ENCODE measurements around the gene PSMC5. TPM values are rescaled to one million over a fixed set of nuclear protein-coding genes. Genes with fewer than 3 reads are reported as not detected.

The PSMC5 gene
- total RNA-seq, 1 donor from 2014 or later, result 77.1 TPM

DNA sequence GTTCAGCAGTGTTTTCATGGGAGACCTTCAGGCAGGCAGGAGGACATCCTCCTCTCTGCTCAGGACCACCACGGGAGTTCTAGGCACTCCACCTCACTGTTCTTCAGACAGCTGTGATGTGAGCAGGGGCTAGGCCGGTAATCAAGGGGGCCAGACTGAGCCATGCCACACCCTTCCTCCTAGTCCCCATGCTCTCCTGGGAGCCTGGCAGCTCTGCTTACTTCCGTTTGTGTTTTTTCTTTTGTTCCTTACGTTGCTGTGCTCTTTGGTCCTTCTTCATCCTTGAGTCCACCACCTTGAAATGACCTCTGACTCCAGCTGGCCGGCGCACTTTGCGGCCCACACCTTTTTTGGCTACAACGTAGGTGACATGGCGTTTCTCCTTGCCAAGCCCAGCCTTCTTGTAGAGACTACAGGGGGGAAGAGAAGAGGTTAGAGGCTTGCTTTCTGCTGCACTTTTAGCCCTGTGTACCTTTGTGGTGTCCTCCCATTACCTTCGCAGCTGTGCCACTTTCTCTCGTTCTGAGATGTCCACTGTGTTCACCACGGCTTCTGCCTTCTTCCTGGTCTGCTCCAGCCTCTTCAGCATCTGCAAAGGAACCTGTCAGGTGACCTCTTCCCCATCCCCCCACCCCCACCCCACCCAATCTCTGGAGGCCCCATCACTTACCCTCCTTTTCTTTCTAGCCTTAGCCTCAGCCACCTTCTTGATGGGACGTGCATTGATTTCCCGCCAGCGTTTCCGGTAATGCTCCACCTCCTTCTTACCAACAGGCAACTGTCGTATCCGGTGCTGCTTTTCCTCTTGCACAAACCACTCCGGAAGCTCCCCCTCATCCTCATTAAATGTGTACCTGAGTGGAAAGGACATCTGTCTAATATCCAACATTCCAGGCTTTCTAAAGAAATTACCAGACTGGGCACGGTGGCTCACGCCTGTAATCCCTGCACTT, 7.4 kb upstream of the PSMC5 start:
- ATAC-seq (peak; percentile 26), DNase-seq (ENCODE audit: low spot score) (no peak)
- intact Hi-C loops (cut with DNase I), result no loop called here

DNA sequence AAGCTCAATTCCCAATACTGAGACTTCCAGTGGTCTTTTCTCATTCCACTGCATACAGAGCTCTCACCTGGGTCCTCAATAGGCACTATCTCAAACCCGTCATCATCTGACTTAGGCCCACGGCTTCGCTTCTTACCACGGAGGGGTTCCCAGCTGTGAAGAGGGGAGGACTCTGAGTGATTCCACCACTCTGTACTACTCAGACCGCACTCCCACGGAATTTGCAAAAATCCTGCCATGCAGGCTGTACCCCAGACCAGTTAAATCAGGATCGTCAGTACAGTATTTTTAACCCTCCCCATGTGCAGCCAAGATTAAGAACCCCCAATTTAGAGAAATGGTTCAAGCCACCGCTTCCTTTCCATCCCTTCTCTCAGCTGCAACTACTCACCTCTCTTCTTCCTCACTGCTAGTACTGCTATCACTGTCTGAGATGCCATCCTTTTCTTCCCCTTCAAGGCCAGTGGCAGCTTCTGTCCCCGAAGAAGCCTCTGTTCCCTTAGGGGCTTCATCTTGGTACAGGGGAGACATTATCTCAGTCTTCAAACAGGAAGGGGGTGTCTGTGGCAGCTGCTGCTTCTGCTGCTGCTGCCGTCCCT, 6.2 kb upstream of the PSMC5 start:
- DNase-seq (ENCODE audit: low spot score), result no peak
- ATAC-seq, result no peak
- intact Hi-C loops (cut with DNase I), result no loop called here

DNA sequence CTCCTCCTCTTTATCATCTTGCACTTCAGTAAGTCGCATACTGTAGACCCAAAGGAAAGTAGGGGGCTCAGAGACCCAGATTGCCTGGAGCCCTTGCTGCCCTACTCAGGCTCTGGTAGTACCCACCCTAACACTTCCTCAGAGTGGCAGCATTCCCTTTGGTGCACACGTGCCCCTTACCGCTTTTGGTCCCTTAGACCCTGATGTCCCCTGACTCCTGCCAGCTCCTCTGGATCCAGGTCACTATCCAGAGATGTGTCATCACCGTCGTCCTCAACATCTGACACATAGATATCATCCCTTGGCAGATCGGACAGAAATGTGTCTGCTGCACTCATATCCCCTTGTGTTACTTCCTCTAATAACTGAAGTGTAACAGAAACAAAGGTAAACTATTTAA, 5.4 kb upstream of the PSMC5 start:
- intact Hi-C loops (cut with DNase I), result no loop called here
- DNase-seq (ENCODE audit: low spot score) (no peak), ATAC-seq (no peak)

DNA sequence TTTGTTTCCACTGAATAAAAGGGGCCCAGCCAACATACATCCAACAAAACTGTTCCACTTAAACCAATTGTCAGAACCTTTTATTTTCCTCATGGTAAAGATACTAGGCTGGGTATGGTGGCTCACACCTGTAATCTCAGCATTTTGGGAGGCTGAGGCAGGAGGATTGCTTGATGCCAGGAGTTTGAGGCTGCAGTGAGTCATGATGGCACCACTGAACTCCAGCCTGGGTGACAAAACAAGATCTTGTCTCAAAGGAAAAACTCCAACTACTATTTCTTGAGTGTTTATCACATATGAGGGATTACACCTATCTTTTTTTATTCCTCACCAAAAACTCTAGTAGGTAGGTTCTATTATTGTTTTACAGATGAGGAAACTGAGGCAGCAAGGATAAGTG, 4.7 kb upstream of the PSMC5 start:
- DNase-seq (ENCODE audit: low spot score) (no peak), ATAC-seq (no peak)
- intact Hi-C loops (cut with DNase I), result no loop called here

DNA sequence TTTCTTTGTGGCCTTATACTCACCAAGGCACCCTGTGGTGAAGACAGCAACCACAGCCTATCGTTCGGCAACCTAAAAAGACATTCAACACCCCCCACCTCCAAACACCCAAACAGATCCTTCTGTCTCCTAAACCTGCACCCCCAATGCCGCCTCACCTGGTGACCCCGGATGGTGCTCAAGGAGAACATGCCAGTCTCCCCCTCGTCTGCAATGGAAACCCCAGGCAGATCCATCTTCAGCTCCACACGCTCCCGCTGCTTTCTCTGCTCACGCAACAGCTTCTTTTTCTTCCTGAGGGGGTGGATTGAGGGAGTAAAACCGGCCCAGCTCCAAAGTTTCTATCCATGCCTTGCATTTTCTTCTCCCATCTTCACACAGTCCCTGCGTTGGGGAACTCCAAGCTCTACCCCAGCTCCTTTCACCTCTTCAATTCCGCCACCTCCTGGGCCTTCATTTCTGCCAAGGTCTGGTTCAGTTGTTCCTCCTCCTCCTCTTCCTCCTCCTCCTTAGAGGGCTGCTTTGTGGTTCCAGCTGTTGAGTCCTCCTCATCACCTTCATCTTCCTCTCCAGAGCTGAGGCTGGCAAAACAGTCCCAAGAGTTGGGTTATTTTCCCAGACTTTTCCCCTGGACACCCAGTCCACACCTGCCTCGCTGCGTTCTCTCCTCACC, 3.4 kb upstream of the PSMC5 start:
- intact Hi-C loops (cut with DNase I), result no loop called here
- no peak for DNase-seq (ENCODE audit: low spot score)
- ATAC-seq, result no peak

DNA sequence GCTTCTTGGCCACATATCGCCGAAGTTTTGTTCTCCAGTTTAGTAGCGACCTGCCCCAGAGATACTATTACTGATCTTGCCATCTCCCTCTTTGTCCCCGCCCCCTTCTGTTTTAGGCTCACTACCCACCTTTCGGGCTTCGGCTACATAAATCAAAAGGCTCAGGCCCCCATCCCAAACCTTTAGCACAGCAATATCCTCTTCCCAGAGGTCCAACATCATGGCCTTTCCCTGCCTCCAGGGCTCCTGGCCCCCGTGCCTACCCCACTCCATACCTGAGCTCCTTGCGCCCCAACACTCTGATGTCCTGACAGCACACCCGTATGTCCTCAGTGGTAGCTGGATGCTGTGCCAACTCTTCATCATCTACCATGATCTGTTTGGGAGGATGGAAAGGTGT, 2.9 kb upstream of the PSMC5 start:
- ATAC-seq, result no peak
- intact Hi-C loops (cut with DNase I), result no loop called here

DNA sequence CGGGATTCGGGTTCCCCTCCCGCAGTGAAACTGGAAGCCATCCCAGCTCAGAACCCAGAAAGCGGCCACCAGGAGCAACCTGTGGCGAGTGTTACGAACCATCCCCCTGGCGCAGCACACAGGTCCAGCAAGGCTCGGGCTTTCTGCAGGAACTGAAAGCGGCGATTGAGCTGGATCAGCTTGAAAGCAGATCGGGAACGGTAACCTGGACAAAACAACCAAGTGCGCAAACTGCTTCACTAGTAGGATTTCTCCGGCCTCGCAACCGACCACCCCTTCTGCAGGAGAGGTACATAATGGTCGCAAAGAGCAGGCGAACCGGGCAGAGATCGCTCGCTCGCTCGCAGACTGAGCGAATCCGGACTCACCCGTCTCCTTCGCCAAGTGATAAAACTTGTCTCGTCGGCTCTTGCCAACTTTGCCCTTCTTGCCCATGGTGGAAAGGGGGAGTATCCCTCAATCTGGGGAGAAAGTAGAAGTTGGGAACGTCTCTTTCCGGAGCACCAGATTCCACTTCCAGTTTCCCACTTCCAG, 696 bp upstream of the PSMC5 start:
- ATAC-seq (peak; percentile 8), DNase-seq (ENCODE audit: low spot score) (no peak)
- intact Hi-C loops (cut with DNase I), result no loop called here

More for the DNA sequence above, 2.9 kb upstream of the PSMC5 start:
- DNase-seq (ENCODE audit: low spot score), result no peak

DNA sequence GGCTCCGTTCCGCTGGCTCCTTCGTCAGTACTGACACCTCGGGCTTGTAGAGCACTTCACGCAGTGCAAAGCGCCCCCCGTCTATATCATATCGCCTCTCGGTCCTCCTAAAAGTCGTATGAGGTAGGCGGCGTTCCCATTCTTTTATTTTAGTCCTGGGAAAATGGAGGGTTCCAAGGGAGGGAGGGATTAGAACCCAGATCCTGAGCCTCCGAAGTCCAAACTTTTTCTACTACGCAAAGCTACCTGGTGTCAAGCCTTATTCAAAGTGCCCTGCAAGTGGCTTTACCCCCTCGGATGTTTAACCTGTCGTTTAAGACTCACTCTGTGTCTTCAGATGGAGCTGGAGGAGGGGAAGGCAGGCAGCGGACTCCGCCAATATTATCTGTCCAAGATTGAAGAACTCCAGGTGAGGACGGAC, 580 bp downstream of the PSMC5 start:
- DNase-seq (ENCODE audit: low spot score), result no peak
- intact Hi-C loops (cut with DNase I), result no loop called here
- no peak for ATAC-seq

DNA sequence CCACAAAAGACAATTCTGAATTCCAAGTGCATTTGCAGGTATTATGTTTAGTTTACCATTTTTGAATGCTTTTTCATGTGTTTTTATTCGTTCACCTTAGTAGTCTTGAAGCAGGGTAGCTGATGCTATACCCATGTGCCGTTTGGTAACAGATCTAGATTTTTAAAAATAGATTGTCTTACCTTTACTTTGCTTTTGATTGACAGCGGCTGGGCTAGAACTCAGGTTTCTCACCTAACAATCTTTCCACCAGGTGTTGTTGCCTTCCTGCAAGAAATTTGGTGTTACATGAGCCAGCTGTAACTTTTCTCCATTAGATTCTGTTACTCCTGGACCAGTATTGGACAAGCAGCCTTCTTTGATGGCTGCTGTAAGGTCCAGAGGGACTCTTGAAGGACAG, 1.7 kb downstream of the PSMC5 start:
- intact Hi-C loops (cut with DNase I), result no loop called here
- DNase-seq (ENCODE audit: low spot score), result no peak
- ATAC-seq, result no peak

DNA sequence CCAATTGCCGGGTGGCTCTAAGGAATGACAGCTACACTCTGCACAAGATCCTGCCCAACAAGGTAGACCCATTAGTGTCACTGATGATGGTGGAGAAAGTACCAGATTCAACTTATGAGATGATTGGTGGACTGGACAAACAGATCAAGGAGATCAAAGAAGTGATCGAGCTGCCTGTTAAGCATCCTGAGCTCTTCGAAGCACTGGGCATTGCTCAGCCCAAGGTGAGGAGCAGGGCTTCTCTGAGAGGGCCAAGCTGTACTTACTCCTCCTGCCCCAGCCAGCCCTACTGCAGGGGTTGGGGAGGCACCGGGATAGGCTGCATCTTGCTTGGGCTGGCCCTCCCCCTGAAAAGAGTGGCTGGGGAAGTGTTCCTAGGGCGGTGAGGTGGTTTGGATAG, 3.0 kb downstream of the PSMC5 start:
- intact Hi-C loops (cut with DNase I), result no loop called here
- ATAC-seq, result no peak
- DNase-seq (ENCODE audit: low spot score), result no peak

DNA sequence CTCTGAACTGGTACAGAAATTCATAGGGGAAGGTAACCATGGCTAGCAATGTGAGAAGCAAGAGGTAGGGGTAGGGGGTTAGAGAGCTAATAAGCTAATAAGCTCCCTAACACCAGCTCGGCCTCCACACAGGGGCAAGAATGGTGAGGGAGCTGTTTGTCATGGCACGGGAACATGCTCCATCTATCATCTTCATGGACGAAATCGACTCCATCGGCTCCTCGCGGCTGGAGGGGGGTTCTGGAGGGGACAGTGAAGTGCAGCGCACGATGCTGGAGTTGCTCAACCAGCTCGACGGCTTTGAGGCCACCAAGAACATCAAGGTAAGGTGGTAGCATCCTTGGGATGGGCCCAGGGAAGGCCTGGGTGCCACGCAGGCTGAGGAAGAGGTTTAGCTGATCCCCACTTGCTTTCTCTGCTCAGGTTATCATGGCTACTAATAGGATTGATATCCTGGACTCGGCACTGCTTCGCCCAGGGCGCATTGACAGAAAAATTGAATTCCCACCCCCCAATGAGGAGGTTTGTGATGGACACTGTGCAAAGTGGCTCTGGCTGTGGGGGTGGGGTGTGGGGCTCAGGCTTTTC, 3.8 kb downstream of the PSMC5 start:
- ATAC-seq (no peak), DNase-seq (ENCODE audit: low spot score) (no peak)
- intact Hi-C loops (cut with DNase I), result no loop called here

DNA sequence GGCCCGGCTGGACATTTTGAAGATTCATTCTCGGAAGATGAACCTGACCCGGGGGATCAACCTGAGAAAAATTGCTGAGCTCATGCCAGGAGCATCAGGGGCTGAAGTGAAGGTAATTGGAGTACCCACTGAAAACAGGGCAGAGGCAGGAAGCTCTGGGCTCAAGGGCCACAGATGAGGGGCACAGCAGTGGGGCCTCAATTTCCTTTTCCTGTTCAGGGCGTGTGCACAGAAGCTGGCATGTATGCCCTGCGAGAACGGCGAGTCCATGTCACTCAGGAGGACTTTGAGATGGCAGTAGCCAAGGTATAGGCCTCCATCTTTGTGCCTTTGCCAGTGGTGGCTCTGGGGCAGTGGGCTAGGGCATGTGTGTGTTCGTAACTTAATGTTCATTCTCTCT, 4.3 kb downstream of the PSMC5 start:
- ATAC-seq, result no peak

DNA sequence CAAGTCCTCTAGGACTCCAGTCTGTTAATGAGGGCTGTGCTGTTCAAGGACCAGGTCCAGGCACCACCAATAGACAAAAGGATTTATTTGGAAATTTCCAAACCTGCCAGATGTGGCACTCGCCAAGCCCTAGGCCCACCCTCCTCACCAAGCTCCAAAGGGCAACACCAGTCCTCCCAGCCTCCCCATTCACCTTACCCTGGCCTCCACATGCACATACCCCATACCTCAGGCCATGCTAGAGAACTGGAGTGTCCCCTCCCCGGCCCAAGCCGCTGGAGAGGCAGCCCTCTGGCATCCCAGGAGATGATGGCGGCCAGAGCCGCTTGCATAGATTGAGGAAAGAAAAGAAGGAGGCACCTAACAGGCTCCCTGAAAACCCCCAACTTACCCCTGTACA, 4.8 kb downstream of the PSMC5 start:
- intact Hi-C loops (cut with DNase I), result no loop called here
- no peak for ATAC-seq
- no peak for DNase-seq (ENCODE audit: low spot score)

More for the DNA sequence above, 4.3 kb downstream of the PSMC5 start:
- no peak for DNase-seq (ENCODE audit: low spot score)
- intact Hi-C loops (cut with DNase I), result no loop called here

DNA sequence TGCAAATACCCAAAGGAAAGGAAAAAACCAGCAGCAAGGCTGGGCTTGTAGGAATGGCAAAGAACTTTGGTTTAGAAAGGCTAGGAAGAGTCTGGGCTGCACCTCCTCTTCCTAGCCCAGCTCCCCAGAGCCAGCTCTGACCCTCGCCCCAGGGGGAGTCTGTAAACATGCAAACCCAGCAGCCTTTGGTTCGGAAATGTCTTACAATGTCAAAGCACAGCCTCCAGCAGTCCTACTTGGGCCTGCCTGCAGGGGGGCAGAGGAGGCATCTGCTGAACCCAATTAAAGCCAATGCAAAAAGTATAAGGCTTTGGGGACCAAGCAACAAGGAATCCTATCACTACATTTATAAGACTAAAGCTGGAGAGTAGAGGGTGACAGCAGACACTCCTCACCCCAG, 5.2 kb downstream of the PSMC5 start:
- DNase-seq (ENCODE audit: low spot score) (no peak), ATAC-seq (no peak)
- intact Hi-C loops (cut with DNase I), result no loop called here

DNA sequence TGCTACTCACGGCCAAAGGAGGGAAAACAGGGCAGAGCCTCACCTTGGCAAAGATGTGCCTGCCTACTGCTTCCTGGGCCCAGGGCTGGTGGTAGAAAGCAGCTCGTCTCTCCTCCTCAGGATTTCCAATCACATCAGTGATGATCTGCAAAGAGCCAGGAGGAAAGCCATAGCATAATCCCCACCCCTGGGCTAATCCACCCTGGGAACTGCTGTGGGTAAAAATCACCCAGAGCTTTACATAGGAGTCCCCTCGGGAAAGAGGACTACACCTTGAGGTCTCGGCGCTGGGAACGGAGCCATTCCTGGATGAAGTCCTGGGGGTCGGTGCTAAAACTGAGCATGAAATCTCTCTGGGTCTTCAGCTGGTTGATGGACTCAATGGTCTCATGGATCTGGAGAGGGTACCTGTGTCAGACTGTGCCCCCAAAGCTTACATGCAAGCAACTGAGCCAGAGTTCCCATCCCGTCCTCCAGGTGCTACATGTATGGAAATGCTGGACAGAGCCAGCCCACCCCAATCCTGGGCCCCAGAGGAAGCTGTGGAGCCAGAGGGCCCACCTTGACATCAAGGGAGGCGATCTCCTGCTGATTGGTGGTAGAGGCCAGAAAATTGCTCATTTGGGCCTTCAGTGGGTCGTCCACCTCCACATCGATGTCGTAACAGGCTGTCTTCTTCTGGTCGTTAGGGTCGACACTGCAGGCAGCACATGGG, 6.0 kb downstream of the PSMC5 start:
- intact Hi-C loops (cut with DNase I), result no loop called here
- DNase-seq (ENCODE audit: low spot score), result no peak
- ATAC-seq, result no peak

DNA sequence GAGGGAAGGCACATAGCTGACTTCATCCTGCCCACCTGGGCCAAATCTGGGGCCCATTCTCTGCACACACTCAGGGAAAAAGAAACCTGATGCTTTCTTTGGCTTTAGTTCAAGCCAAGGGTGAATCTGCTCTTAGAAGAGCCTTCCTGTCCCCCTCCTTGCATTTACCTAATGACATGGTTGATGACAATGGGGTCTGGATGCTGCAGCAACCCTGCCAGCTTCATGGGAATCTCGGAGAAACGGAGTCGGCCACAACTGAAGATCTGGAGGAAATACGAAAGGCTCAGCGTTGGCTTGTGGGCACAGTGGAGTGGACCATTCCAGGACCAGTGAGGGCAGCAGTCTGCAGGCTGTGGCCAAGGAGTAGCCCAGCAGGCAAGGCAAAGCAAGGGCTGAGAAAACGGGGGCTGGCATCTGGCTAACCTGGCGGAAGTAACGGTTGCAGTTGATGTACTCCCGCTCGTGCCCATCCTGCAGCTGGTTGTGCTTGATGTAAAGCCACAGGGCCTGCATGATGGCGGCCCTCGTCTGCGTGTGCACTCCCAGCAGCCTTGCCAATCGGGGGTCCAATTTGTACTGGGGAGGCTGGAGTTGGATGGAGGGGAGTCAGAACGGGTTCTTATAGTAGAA, 6.6 kb downstream of the PSMC5 start:
- ATAC-seq (no peak), DNase-seq (ENCODE audit: low spot score) (no peak)
- intact Hi-C loops (cut with DNase I), result no loop called here

DNA sequence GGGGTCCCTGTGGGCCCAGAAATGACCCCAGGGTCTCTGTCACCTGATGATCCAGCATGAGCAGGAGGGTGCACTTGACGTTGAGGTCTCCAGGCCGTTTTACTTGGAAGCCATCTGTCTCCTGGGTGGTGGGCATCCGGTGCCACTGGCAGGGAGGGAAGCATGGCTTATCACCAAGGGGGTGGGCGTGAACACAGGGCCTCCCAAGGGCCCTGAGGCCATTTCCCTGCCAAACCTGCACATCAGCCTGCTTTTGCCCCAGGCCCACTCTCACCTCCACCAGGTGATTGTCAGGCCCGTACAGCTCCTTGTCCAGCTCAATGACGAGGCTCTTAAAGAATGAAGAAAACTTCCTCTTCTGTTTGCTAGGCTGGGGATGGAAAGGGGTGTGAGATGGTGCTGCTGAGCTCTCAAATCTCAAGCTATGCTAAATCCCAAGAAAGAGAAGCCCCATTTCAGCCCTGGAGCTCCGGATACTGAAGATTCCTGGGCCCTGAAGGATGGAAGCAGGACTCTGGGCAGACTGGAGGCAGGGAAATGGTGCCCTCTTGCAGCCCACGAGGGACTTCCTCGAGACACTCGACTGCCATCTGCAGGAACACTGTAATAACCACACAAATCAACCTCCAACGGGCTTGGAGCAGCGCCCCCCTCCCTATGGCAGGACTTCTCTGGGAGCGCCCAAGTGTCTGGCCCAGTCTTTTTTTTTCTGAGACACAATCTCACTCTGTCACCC, 7.4 kb downstream of the PSMC5 start:
- DNase-seq (ENCODE audit: low spot score) (no peak), ATAC-seq (no peak)
- intact Hi-C loops (cut with DNase I), result no loop called here
